ENCODE results near the gene PIK3AP1. TPM values are rescaled to one million over a fixed set of nuclear protein-coding genes. Genes with fewer than 3 reads are reported as not detected.
A peak's percentile ranks its signal among the peaks of the same experiment; 100 is the strongest.

The PIK3AP1 gene
- total and polyA plus RNA-seq, 2 of the 13 experiments (the other 11 are each of a cell fraction or from before 2014, with no cell fraction given) = 3.6 to 13.8 TPM

DNA sequence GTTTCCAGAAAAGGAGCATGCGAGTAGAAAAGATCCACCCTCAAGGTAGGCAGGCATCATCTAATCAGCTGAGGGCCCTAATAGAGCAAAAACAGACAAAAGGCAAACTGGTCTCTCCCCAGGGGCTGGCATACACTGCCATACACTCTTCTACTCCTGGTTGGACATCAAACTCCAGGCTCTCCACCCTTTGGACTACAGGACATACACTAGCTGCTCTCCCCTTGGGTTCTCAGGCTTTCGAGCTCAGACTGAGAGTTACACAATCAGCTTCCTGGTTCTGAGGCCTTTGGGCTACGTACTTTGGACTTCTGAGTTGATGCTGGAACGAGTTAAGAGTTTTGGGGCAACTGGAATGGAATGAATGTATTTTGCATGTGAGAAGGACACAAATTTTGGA is 82.6 kb downstream of the PIK3AP1 start (continued):
- TF ChIP-seq, protein P1, sequence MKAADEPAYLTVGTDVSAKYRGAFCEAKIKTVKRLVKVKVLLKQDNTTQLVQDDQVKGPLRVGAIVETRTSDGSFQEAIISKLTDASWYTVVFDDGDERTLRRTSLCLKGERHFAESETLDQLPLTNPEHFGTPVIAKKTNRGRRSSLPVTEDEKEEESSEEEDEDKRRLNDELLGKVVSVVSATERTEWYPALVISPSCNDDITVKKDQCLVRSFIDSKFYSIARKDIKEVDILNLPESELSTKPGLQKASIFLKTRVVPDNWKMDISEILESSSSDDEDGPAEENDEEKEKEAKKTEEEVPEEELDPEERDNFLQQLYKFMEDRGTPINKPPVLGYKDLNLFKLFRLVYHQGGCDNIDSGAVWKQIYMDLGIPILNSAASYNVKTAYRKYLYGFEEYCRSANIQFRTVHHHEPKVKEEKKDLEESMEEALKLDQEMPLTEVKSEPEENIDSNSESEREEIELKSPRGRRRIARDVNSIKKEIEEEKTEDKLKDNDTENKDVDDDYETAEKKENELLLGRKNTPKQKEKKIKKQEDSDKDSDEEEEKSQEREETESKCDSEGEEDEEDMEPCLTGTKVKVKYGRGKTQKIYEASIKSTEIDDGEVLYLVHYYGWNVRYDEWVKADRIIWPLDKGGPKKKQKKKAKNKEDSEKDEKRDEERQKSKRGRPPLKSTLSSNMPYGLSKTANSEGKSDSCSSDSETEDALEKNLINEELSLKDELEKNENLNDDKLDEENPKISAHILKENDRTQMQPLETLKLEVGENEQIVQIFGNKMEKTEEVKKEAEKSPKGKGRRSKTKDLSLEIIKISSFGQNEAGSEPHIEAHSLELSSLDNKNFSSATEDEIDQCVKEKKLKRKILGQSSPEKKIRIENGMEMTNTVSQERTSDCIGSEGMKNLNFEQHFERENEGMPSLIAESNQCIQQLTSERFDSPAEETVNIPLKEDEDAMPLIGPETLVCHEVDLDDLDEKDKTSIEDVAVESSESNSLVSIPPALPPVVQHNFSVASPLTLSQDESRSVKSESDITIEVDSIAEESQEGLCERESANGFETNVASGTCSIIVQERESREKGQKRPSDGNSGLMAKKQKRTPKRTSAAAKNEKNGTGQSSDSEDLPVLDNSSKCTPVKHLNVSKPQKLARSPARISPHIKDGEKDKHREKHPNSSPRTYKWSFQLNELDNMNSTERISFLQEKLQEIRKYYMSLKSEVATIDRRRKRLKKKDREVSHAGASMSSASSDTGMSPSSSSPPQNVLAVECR (CRISPR knock-in tag; IDR thresholded peaks at IDR 0.05; ENCODE audit: borderline replicate concordance) = no peak; the same call in 1 of the 2 replicates
- 0 out of 2 replicates have a peak, but pooled peaks have one; percentile 68 for TF ChIP-seq ZNF17 (CRISPR knock-in tag; IDR thresholded peaks at IDR 0.05)
- TF ChIP-seq, protein P2, sequence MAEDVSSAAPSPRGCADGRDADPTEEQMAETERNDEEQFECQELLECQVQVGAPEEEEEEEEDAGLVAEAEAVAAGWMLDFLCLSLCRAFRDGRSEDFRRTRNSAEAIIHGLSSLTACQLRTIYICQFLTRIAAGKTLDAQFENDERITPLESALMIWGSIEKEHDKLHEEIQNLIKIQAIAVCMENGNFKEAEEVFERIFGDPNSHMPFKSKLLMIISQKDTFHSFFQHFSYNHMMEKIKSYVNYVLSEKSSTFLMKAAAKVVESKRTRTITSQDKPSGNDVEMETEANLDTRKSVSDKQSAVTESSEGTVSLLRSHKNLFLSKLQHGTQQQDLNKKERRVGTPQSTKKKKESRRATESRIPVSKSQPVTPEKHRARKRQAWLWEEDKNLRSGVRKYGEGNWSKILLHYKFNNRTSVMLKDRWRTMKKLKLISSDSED (CRISPR knock-in tag; IDR thresholded peaks at IDR 0.05) = no peak
- TF ChIP-seq, protein P3, sequence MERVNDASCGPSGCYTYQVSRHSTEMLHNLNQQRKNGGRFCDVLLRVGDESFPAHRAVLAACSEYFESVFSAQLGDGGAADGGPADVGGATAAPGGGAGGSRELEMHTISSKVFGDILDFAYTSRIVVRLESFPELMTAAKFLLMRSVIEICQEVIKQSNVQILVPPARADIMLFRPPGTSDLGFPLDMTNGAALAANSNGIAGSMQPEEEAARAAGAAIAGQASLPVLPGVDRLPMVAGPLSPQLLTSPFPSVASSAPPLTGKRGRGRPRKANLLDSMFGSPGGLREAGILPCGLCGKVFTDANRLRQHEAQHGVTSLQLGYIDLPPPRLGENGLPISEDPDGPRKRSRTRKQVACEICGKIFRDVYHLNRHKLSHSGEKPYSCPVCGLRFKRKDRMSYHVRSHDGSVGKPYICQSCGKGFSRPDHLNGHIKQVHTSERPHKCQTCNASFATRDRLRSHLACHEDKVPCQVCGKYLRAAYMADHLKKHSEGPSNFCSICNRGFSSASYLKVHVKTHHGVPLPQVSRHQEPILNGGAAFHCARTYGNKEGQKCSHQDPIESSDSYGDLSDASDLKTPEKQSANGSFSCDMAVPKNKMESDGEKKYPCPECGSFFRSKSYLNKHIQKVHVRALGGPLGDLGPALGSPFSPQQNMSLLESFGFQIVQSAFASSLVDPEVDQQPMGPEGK (CRISPR knock-in tag; IDR thresholded peaks at IDR 0.05) = peak; percentile 31; the same call in 1 of the 2 replicates
- peak in 1 of 2 experiments; percentile 52; a peak in 1 of 4 replicates for TF ChIP-seq EP300 (IDR thresholded peaks at IDR 0.05; ENCODE audit: low read depth in 2 of 2, low read length in 2 of 2)
- TF ChIP-seq EP300 (CRISPR knock-in tag; IDR thresholded peaks at IDR 0.05; ENCODE audit: borderline replicate concordance) = no peak
- TF ChIP-seq GATAD2A (CRISPR knock-in tag; IDR thresholded peaks at IDR 0.05) = peak; percentile 59
- TF ChIP-seq MIXL1 (CRISPR knock-in tag; IDR thresholded peaks at IDR 0.05) = 0 out of 2 replicates have a peak, but pooled peaks have one; percentile 47
- TF ChIP-seq DMAP1 (CRISPR knock-in tag; IDR thresholded peaks at IDR 0.05) = peak; percentile 36; the same call in 1 of the 2 replicates
- peak; percentile 69; the same call in 1 of the 2 replicates for TF ChIP-seq ETV5 (CRISPR knock-in tag; IDR thresholded peaks at IDR 0.05; ENCODE audit: borderline replicate concordance)
- TF ChIP-seq, protein P4, sequence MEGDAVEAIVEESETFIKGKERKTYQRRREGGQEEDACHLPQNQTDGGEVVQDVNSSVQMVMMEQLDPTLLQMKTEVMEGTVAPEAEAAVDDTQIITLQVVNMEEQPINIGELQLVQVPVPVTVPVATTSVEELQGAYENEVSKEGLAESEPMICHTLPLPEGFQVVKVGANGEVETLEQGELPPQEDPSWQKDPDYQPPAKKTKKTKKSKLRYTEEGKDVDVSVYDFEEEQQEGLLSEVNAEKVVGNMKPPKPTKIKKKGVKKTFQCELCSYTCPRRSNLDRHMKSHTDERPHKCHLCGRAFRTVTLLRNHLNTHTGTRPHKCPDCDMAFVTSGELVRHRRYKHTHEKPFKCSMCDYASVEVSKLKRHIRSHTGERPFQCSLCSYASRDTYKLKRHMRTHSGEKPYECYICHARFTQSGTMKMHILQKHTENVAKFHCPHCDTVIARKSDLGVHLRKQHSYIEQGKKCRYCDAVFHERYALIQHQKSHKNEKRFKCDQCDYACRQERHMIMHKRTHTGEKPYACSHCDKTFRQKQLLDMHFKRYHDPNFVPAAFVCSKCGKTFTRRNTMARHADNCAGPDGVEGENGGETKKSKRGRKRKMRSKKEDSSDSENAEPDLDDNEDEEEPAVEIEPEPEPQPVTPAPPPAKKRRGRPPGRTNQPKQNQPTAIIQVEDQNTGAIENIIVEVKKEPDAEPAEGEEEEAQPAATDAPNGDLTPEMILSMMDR (CRISPR knock-in tag; IDR thresholded peaks at IDR 0.05) = 0 out of 2 replicates have a peak, but pooled peaks have one; percentile 11
- TF ChIP-seq ZNF629 (CRISPR knock-in tag; conservative IDR thresholded peaks at IDR 0.05) = no peak
- peak; percentile 64; the same call in 1 of the 2 replicates for TF ChIP-seq HOXA3 (CRISPR knock-in tag; IDR thresholded peaks at IDR 0.05)
- TF ChIP-seq ZNF549 (CRISPR knock-in tag; IDR thresholded peaks at IDR 0.05) = no peak
- TF ChIP-seq KAT8 (CRISPR knock-in tag; IDR thresholded peaks at IDR 0.05) = peak; percentile 54; the same call in 1 of the 2 replicates
- TF ChIP-seq, protein P5, sequence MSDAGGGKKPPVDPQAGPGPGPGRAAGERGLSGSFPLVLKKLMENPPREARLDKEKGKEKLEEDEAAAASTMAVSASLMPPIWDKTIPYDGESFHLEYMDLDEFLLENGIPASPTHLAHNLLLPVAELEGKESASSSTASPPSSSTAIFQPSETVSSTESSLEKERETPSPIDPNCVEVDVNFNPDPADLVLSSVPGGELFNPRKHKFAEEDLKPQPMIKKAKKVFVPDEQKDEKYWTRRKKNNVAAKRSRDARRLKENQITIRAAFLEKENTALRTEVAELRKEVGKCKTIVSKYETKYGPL (CRISPR knock-in tag; IDR thresholded peaks at IDR 0.05) = peak; percentile 92; the same call in 1 of the 2 replicates
- peak; percentile 68; the same call in 1 of the 2 replicates for TF ChIP-seq ZNF441 (CRISPR knock-in tag; IDR thresholded peaks at IDR 0.05; ENCODE audit: borderline replicate concordance)
- 0 out of 2 replicates have a peak, but pooled peaks have one; percentile 30 for TF ChIP-seq NCOA2 (CRISPR knock-in tag; IDR thresholded peaks at IDR 0.05)
- 0 out of 2 replicates have a peak, but pooled peaks have one; percentile 10 for TF ChIP-seq NR2F6 (IDR thresholded peaks at IDR 0.05)
- TF ChIP-seq NR2F6 (CRISPR knock-in tag; IDR thresholded peaks at IDR 0.05) = no peak
- TF ChIP-seq ZKSCAN5 (CRISPR knock-in tag; IDR thresholded peaks at IDR 0.05) = 0 out of 2 replicates have a peak, but pooled peaks have one; percentile 36
- 0 out of 2 replicates have a peak, but pooled peaks have one; percentile 9 for TF ChIP-seq SOX5 (CRISPR knock-in tag; IDR thresholded peaks at IDR 0.05; ENCODE audit: borderline replicate concordance)
